Keratinocyte (primary cell): ENCODE data around the gene DUXA. TPM values are rescaled to one million over a fixed set of nuclear protein-coding genes. Genes with fewer than 3 reads are reported as not detected.

Experiments used
- DNase-seq: peaks from one replicate; pipeline ENCODE4 v3.0.0-alpha.2; 2011; ENCODE audit warnings: low read depth, missing footprints, low spot score
- FAIRE-seq: peaks from 2 replicates; lab custom pipeline; 2011; peaks lifted over from hg19 to GRCh38; lab: Jason Lieb, UNC
- H2AFZ ChIP-seq: 2 replicates; pipeline ENCODE4 v1.6.0; 2012; ENCODE audit warnings: low read length, control low read depth, inconsistent platforms; ENCODE audit not compliant: control insufficient read depth
- H3K27ac ChIP-seq: 2 replicates; pipeline ENCODE4 v1.5.1; 2011; ENCODE audit warnings: low read length; ENCODE audit not compliant: control insufficient read depth, insufficient read depth
- H3K27me3 ChIP-seq: 3 replicates; pipeline ENCODE4 v1.6.0; 2011; ENCODE audit warnings: low read length; ENCODE audit not compliant: control insufficient read depth, insufficient read depth; ENCODE audit errors: extremely low read depth
- H3K36me3 ChIP-seq, 2 experiments: 2 replicates in 1 of 2; 3 replicates in 1 of 2; pipeline ENCODE4 v1.5.1; 2011; ENCODE audit warnings: low read length in 2 of 2, mild to moderate bottlenecking in 1 of 2; ENCODE audit not compliant: control insufficient read depth in 2 of 2, insufficient read depth in 2 of 2; ENCODE audit errors: extremely low read depth in 1 of 2
- H3K4me1 ChIP-seq: 3 replicates; pipeline ENCODE4 v1.5.1; 2011; ENCODE audit warnings: low read length; ENCODE audit not compliant: control insufficient read depth, insufficient read depth; ENCODE audit errors: extremely low read depth
- H3K4me2 ChIP-seq: 3 replicates; pipeline ENCODE4 v1.6.0; 2011; ENCODE audit warnings: low read depth, low read length; ENCODE audit not compliant: control insufficient read depth, insufficient read depth; ENCODE audit errors: extremely low read depth
- H3K4me3 ChIP-seq, 3 experiments: fragments of 200-600 bp in 1 of 3; sonication (generic) in 1 of 3; 2 replicates in 2 of 3; 3 replicates in 1 of 3; pipeline ENCODE4 v1.5.1; 2011 to 2016; ENCODE audit warnings: low read length in 3 of 3, mild to moderate bottlenecking in 3 of 3, control low read depth in 2 of 3, inconsistent platforms in 1 of 3, low read depth in 1 of 3, mixed read lengths in 1 of 3, mixed run types in 1 of 3, moderate library complexity in 1 of 3; ENCODE audit not compliant: control insufficient read depth in 2 of 3, insufficient read depth in 2 of 3; ENCODE audit errors: extremely low read depth in 1 of 3
- H3K79me2 ChIP-seq: 2 replicates; pipeline ENCODE4 v1.6.0; 2012; ENCODE audit warnings: low read length; ENCODE audit not compliant: control insufficient read depth, insufficient read depth
- H3K9ac ChIP-seq: 3 replicates; pipeline ENCODE4 v1.6.0; 2011; ENCODE audit warnings: low read length; ENCODE audit not compliant: control insufficient read depth, insufficient read depth; ENCODE audit errors: extremely low read depth
- H3K9me1 ChIP-seq: 3 replicates; pipeline ENCODE4 v1.6.0; 2011; ENCODE audit warnings: low read length; ENCODE audit not compliant: control insufficient read depth, insufficient read depth; ENCODE audit errors: extremely low read depth
- H3K9me3 ChIP-seq: 2 replicates; pipeline ENCODE4 v1.5.1; 2012; ENCODE audit warnings: low read depth, low read length; ENCODE audit not compliant: control insufficient read depth
- H4K20me1 ChIP-seq: 3 replicates; pipeline ENCODE4 v1.6.0; 2011; ENCODE audit warnings: low read length; ENCODE audit not compliant: control insufficient read depth, insufficient read depth; ENCODE audit errors: extremely low read depth
- CTCF ChIP-seq, 3 experiments: IDR thresholded peaks in 1 of 3; conservative IDR thresholded peaks in 1 of 3; optimal IDR thresholded peaks in 1 of 3; 2 replicates in 2 of 3; 3 replicates in 1 of 3; pipeline versions ENCODE3 to v1.5.1; 2011; ENCODE audit warnings: low read length in 3 of 3, mild to moderate bottlenecking in 3 of 3, moderate library complexity in 2 of 3, control low read depth in 1 of 3, inconsistent platforms in 1 of 3; ENCODE audit not compliant: insufficient read depth in 2 of 3; ENCODE audit errors: extremely low read depth in 1 of 3
- EZH2 ChIP-seq: IDR thresholded peaks from one replicate; pipeline ENCODE4 v1.6.1; 2012; ENCODE audit warnings: inconsistent platforms, mild to moderate bottlenecking, low read length, moderate library complexity
- dilution Hi-C: fragments of 300-500 bp; cut with MboI; formaldehyde crosslinking; loops from one replicate; pipeline ENCODE4 v1.7.0; 2020; ENCODE audit warnings: low sequenced_read_pairs; ENCODE audit not compliant: extremely low pct_ligation_motif_present
- polyA minus RNA-seq, 3 experiments: library from RNA; depleted of rRNA, polyadenylated mRNA; stranded (reverse); fragments of >200 nt; gene quantifications; 1 replicate in 1 of 3; 2 replicates in 1 of 3; 3 replicates in 1 of 3; pipeline ENCODE4 v1.2.3, GENCODE V29; 2011
- polyA plus RNA-seq, 5 experiments: library from polyadenylated mRNA; depleted of rRNA in 3 of 5; stranded (reverse) in 3 of 5; stranded (forward) in 1 of 5; unstranded in 1 of 5; fragments of >200 nt; gene quantifications; 1 replicate in 1 of 5; 2 replicates in 3 of 5; 3 replicates in 1 of 5; pipeline versions ENCODE4 v1.2.1 to v1.2.3, GENCODE V29; 2011 to 2012; ENCODE audit warnings: missing spikeins in 2 of 5, low read depth in 1 of 5, low replicate concordance in 1 of 5

The DUXA gene
- polyA plus RNA-seq (not detected in 3 replicates), polyA minus RNA-seq (not detected in 3 replicates)
- polyA plus RNA-seq (2011; ENCODE audit: low read depth) = not detected
- not detected in 2 replicates for polyA plus RNA-seq (2011; cell fraction: cytosol; rRNA removed)
- not detected in 2 replicates for polyA plus RNA-seq (2011; cell fraction: nucleus; rRNA removed)
- not detected in 2 replicates for polyA plus RNA-seq (2012; ENCODE audit: low replicate concordance)
- not detected for polyA minus RNA-seq (2011; cell fraction: cytosol; rRNA and poly(A)+ RNA removed)
- polyA minus RNA-seq (2011; cell fraction: nucleus; rRNA and poly(A)+ RNA removed) = not detected in 2 replicates

DNA sequence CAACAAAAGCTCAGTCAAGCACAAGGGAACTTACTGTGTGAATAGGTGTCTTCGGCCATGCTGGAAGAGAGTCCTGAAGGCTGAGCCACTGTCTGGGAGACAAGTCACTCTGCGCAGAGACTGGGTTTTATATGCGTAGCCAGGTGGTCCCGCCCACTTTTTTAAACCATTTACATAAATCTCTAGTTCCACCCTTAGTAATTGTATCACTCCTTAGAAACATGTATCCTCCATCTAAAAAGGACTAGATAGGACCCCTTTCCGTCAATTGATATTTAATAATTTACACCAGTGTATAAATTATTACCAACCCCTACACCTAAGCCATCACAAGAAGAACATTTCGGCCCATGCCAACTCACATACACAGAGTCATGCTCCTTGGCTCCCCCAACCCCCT is at the start of gene DUXA:
Gene DUXA (minus strand): TSS at position 101 of the 400 bp plus-strand sequence. CDS start 42 bp downstream, at position 59.
- no peaks in the 10 kb centered on the region for H3K27me3 ChIP-seq
- no peak within 1 kb of the TSS for H3K27ac ChIP-seq
- H3K9me1 ChIP-seq = no peaks in the 10 kb centered on the region
- no peak within 1 kb of the TSS for H3K4me2 ChIP-seq
- no peak within 1 kb of the TSS for H3K4me3 ChIP-seq
- no peak within 1 kb of the TSS for H3K9ac ChIP-seq
- dilution Hi-C loops = no loop called here
- no peaks in the 10 kb centered on the region for H4K20me1 ChIP-seq
- H3K4me1 ChIP-seq = no peaks in the 10 kb centered on the region
- H3K36me3 ChIP-seq = no peaks in the 10 kb centered on the region
- H3K79me2 ChIP-seq = no peaks in the 10 kb centered on the region
- H3K9me3 ChIP-seq = no peaks in the 10 kb centered on the region
- DNase-seq = no peak
- FAIRE-seq = no peak
- TF ChIP-seq CTCF (optimal IDR thresholded peaks at IDR 0.05 in 1 of 3, IDR thresholded peaks at IDR 0.05 in 1 of 3, conservative IDR thresholded peaks at IDR 0.05 in 1 of 3; ENCODE audit: extremely low read depth in 1 of 3, insufficient read depth in 2 of 3, low read length in 3 of 3) (no peak), EZH2 (no peak)
- H2AFZ ChIP-seq = no peak within 1 kb of the TSS

DNA sequence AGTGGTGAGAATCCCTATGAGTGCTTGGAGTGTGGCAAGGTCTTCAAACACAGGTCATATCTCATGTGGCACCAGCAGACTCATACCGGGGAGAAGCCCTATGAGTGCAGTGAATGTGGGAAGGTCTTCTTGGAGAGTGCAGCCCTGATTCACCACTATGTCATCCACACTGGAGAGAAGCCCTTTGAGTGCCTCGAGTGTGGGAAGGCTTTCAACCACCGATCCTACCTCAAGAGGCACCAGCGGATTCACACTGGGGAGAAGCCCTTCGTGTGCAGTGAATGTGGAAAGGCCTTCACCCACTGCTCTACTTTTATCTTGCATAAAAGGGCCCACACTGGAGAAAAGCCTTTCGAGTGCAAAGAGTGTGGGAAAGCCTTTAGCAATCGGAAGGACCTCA is 44.8 kb upstream of the DUXA start:
- no peak overlapping the region for H3K4me3 ChIP-seq
- no peak for DNase-seq
- TF ChIP-seq CTCF (optimal IDR thresholded peaks at IDR 0.05 in 1 of 3, IDR thresholded peaks at IDR 0.05 in 1 of 3, conservative IDR thresholded peaks at IDR 0.05 in 1 of 3; ENCODE audit: extremely low read depth in 1 of 3, insufficient read depth in 2 of 3, low read length in 3 of 3) (no peak), EZH2 (no peak)
- H3K9me1 ChIP-seq = no peaks in the 10 kb centered on the region
- no peak overlapping the region for H3K27ac ChIP-seq
- no peaks in the 10 kb centered on the region for H3K9me3 ChIP-seq
- no peak overlapping the region for H3K4me2 ChIP-seq
- H2AFZ ChIP-seq = no peak overlapping the region
- peaks cover 18 to 22% of the 10 kb centered on the region in 2 experiments for H3K36me3 ChIP-seq
- dilution Hi-C loops = no loop called here
- peaks cover 23% of the 10 kb centered on the region for H3K79me2 ChIP-seq
- no peak overlapping the region for H3K9ac ChIP-seq
- no peaks in the 10 kb centered on the region for H4K20me1 ChIP-seq
- no peaks in the 10 kb centered on the region for H3K4me1 ChIP-seq
- no peaks in the 10 kb centered on the region for H3K27me3 ChIP-seq
- FAIRE-seq = no peak
